ENCODE results near the gene MARCHF6. TPM values are rescaled to one million over a fixed set of nuclear protein-coding genes. Genes with fewer than 3 reads are reported as not detected.
A peak's percentile ranks its signal among the peaks of the same experiment; 100 is the strongest.

MARCHF6 gene
- total RNA-seq, 1 experiment from 2014 or later: 129 TPM

DNA sequence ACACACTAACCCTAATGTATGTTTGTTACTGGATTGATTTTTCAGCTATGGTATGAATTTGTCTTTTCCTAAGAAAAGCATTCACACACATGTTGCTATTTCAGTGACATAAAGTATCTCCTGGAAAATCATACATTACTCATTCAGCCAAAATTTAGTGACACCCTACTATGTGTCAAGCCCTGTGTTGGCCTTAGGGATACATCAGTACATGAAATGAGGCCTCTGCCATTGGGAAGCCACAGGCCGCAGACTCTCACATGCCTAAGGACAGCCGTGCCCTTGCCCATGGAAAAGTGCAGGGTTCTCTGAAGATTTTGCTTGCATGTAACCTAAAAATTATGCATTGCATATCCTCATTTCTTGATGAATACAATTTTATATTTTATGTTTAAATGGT lies 5.2 kb upstream of the MARCHF6 start:
- intact Hi-C loops (cut with micrococcal nuclease; ENCODE audit: unreplicated experiment): no loop called here
- ChIA-PET CTCF (no interaction called here), POLR2A (ENCODE audit: low non-redundant PET) (no interaction called here)
- Histone ChIP-seq H3K4me1 (ENCODE audit: insufficient read depth, low read length, poor library complexity, severe bottlenecking) (peaks cover 5% of the 10 kb centered on the region), H3K4me3 (ENCODE audit: low read depth, low read length, poor library complexity, severe bottlenecking) (no peak overlapping the region), H3K36me3 (ENCODE audit: insufficient read depth, low read length, poor library complexity, severe bottlenecking) (no peaks in the 10 kb centered on the region), H3K27me3 (replicated peaks; ENCODE audit: insufficient read depth, low read depth, low read length, poor library complexity) (no peaks in the 10 kb centered on the region), H3K9me3 (ENCODE audit: low read depth, low read length, poor library complexity, severe bottlenecking) (no peaks in the 10 kb centered on the region), H3K27ac (ENCODE audit: low read depth, low read length, poor library complexity, severe bottlenecking) (no peak overlapping the region)
- TF ChIP-seq, protein P1, sequence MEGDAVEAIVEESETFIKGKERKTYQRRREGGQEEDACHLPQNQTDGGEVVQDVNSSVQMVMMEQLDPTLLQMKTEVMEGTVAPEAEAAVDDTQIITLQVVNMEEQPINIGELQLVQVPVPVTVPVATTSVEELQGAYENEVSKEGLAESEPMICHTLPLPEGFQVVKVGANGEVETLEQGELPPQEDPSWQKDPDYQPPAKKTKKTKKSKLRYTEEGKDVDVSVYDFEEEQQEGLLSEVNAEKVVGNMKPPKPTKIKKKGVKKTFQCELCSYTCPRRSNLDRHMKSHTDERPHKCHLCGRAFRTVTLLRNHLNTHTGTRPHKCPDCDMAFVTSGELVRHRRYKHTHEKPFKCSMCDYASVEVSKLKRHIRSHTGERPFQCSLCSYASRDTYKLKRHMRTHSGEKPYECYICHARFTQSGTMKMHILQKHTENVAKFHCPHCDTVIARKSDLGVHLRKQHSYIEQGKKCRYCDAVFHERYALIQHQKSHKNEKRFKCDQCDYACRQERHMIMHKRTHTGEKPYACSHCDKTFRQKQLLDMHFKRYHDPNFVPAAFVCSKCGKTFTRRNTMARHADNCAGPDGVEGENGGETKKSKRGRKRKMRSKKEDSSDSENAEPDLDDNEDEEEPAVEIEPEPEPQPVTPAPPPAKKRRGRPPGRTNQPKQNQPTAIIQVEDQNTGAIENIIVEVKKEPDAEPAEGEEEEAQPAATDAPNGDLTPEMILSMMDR (conservative IDR thresholded peaks at IDR 0.05; ENCODE audit: low read depth, low read length): no peak
- no peak for TF ChIP-seq EZH2 (IDR thresholded peaks at IDR 0.05; ENCODE audit: borderline replicate concordance, low read depth, low read length, poor library complexity, severe bottlenecking)
- BruUV-seq (replicated peaks): no TSS peak
- DNase-seq (ENCODE audit: low spot score): no peak

DNA sequence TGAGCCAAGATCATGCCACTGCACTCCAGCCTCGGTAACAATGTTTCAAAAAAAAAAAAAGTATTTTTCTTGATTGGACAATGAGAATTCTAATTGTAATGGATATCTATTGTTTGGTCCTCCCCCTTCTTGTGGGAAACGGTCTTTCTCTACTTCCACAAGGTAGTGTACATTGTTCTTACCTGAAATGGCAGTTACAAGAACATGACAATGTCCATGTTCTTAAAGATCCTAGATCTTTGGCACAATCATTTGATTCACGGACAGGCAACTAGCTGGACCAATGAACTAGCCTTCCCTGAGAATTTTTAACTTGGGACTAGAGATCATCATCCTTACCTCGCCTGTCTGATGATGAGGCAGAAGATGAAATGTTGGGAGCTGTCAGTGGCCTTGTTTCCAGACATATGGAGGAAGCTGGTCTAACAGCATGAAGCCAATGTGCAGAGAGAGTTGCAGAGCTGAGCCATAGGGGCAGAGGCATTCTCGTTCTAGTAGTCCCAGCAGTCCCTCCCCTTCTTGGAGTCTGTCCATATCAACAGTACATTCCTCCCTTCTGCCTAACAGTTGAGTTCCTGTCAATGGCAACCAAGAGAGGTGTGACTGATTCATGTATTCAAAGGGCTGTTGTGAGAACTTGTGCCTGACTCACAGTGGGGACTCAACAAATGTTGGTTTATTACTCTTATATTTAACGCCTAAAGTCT lies 2.1 kb upstream of the MARCHF6 start:
- BruUV-seq (replicated peaks): no TSS peak
- no peaks in the 10 kb centered on the region for H3K27me3 ChIP-seq (replicated peaks; ENCODE audit: insufficient read depth, low read depth, low read length, poor library complexity)
- no peak overlapping the region for H3K27ac ChIP-seq (ENCODE audit: low read depth, low read length, poor library complexity, severe bottlenecking)
- peak; percentile 54 for DNase-seq (ENCODE audit: low spot score)
- intact Hi-C loops (cut with micrococcal nuclease; ENCODE audit: unreplicated experiment): loop anchor here (5.0 kb wide), 1 partner anchor 99 kb away; the partner anchor contains the start of gene CCT5
- TF ChIP-seq, protein P1 (conservative IDR thresholded peaks at IDR 0.05; ENCODE audit: low read depth, low read length): no peak
- TF ChIP-seq EZH2 (IDR thresholded peaks at IDR 0.05; ENCODE audit: borderline replicate concordance, low read depth, low read length, poor library complexity, severe bottlenecking): no peak
- CTCF ChIA-PET: no interaction called here
- peaks cover 13% of the 10 kb centered on the region for H3K4me1 ChIP-seq (ENCODE audit: insufficient read depth, low read length, poor library complexity, severe bottlenecking)
- H3K9me3 ChIP-seq (ENCODE audit: low read depth, low read length, poor library complexity, severe bottlenecking): no peaks in the 10 kb centered on the region
- POLR2A ChIA-PET (ENCODE audit: low non-redundant PET): no interaction called here
- H3K36me3 ChIP-seq (ENCODE audit: insufficient read depth, low read length, poor library complexity, severe bottlenecking): no peaks in the 10 kb centered on the region
- no peak overlapping the region for H3K4me3 ChIP-seq (ENCODE audit: low read depth, low read length, poor library complexity, severe bottlenecking)

DNA sequence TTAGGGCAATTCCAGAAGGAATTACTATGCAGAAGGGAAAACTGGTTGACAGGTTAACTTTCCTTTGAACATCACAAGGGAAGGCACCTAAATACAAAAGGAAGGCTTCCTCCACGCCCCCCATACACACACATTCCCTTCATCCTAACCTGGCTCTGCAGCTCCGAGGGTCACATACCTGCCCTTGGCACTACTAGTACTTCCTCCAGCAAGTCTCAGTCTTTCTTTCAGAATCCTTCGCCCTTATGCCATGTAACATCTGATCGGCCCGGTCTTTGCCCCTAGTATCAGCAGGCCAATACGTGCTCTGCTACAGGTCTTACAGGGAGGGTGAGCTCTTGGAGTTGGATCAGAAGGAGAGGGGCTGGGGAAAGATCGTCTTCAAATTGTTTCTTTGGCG lies 1.6 kb upstream of the MARCHF6 start:
- TF ChIP-seq, protein P1 (conservative IDR thresholded peaks at IDR 0.05; ENCODE audit: low read depth, low read length): no peak
- TF ChIP-seq EZH2 (IDR thresholded peaks at IDR 0.05; ENCODE audit: borderline replicate concordance, low read depth, low read length, poor library complexity, severe bottlenecking): no peak
- Histone ChIP-seq H3K9me3 (ENCODE audit: low read depth, low read length, poor library complexity, severe bottlenecking) (no peaks in the 10 kb centered on the region), H3K27ac (ENCODE audit: low read depth, low read length, poor library complexity, severe bottlenecking) (no peak overlapping the region), H3K27me3 (replicated peaks; ENCODE audit: insufficient read depth, low read depth, low read length, poor library complexity) (no peaks in the 10 kb centered on the region), H3K36me3 (ENCODE audit: insufficient read depth, low read length, poor library complexity, severe bottlenecking) (no peaks in the 10 kb centered on the region), H3K4me1 (ENCODE audit: insufficient read depth, low read length, poor library complexity, severe bottlenecking) (peaks cover 13% of the 10 kb centered on the region), H3K4me3 (ENCODE audit: low read depth, low read length, poor library complexity, severe bottlenecking) (no peak overlapping the region)
- ChIA-PET POLR2A (ENCODE audit: low non-redundant PET) (no interaction called here), CTCF (no interaction called here)
- DNase-seq (ENCODE audit: low spot score): no peak
- no TSS peak for BruUV-seq (replicated peaks)
- intact Hi-C loops (cut with micrococcal nuclease; ENCODE audit: unreplicated experiment): loop anchor here (5.0 kb wide), 1 partner anchor 100 kb away; the partner anchor contains the start of gene CCT5
